Stimulated activated CD8-positive, alpha-beta memory T cell treated with anti-CD3 and anti-CD28 coated beads, Interleukin-7, amount 100 ng/mL, for 4 hours (primary cell): ENCODE measurements around the gene ARF1.

ENCODE experiments used
- DNase-seq, 2 donors: peaks; one replicate each; pipeline ENCODE4 v3.0.0-alpha.2; 2020; ENCODE audit warnings: low read depth in 2 of 2

ARF1 gene

GRCh38 chr1:228088586-228089498, 6.3 kb downstream of the ARF1 start:
- DNase-seq: no peak

DNA sequence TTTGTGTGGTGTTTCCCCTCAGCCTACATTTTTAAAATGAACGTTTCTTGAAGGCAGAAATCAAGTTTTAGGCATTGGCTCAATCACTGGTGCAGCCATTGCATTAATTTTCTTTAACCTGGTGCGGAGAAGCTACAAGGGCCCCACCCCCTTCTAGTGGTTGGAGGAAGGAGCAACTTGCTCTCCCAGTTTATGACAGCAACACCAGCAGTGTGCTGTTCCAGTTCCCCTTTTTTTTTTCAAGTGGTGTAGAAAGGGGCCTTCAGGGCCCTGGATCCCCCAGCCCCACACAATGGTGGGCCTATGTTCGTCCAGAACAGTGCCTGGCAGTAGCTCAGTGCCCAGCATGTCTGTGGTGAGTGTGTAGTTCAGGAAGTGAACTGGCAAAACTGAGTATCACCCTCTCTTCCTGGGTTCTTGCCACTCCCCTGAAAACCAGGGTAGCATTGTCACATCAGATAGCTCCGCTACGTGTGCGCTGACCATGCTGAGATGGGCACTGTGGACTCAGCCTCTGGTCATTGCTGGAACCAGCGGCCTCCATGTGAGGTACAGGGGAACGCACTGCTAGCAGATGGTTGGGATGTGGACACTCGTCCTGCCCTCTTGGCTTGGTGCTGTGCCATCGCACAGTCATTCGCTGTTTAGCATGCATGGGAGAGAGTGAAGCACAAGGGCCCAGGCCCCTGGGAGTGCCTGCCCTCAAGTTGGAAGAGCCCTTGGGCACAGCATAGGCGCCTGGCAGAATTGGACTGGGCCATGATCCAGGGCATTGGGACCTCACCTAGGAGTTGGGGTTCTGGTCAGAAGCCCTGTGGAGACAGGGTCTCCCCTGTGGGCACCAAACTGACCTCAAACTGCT, 7.2 kb downstream of the ARF1 start:
- no peak for DNase-seq

DNA sequence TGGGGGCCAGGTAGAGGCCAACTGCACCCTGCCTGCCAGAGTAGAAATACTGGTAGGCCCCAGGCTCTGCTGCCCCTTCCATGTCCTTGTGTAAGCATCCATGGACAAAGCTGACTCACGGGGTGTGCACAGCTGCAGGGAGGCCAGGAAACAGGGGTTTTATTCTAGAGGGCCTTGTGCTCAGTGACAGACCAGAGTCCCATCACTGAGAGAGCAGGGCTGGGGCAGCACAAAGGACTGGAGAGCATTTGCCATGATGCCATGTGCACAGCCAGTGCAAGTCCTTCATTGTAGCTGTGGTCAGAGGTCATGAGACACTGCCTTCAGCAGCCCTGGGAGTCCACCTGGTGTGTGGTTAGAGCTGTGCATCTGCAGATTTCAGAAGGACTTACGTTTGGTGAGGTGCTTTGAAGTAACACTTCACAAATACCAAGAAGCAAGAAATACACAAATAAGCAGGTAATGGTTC, 8.1 kb downstream of the ARF1 start:
- no peak for DNase-seq

GRCh38 chr1:228091084-228091483, 8.6 kb downstream of the ARF1 start:
- no peak for DNase-seq

DNA sequence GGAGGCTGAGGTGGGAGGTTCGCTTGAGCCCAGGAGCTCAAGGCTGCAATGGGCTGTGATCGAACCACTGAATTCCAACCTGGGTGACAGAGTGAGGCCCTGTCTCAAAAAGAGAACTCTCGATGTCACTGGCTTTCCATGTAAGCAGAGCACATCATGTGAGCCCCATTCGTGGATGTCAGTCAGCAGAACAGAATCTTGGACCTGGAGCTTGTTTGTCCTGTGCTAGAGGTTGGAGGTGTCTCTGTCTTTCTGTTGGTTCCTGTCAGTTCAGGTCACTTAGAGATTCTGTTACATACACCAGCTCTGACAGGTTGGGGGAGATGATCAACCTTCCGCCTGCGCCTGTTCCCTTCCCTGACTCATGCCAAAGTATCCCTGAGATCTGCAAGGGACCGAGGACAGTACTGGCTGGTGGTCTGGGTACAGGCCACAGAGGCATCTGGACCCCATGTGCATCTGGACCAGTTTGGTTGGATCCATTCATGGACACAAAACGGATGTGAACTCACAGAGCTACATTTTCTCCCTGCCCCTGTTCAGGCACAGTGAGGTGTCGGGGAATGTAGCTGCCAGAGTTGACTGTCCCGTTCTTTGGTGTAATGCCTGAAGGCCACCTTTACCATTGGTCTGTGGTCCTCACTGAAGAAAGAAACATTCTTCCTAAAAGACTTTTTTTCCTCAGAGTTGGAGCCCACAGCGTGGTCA, 10.0 kb downstream of the ARF1 start:
- DNase-seq: no peak

DNA sequence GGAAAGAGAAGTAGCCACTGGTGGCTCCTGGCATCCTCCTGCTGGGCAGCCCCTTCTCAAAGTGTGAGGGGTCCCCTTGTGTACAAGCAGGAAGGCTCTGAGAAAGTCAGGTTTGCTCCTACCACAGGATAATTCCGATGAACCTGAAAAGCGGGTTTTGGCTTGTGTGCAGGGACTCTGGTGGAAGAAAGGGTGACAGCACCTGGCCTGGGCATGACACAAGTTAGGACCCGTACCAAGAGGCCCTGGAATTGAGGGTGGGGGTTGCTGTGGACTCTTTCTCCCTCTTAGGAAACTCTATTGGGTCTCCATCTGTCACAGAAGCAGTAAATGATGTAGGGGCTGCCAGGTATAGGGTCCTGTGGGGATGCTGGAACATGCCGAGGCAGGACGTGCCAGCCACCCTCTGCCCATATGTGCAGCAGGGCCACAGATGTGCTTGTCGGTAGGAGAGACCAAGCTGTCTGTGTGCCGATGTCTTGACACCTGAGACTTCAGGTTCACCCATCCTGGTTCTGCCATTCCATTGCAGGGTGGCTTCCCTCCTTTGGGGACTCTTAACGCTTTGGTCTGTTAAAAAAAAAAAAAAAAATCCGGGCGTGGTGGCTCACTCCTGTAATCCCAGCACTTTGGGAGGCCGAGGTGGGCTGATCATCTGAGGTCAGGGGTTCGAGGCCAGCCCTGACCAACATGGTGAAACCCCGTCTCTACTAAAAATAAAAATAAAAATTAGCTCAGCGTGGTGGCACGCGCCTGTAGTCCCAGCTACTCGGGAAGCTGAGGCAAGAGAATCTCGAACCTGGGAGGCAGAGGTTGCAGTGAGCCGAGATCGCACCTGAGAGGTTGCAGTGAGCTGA, 10.8 kb downstream of the ARF1 start:
- no peak for DNase-seq

- DNase-seq: no peak
Observed at GRCh38 chr1:228094432-228095016, 12.0 kb downstream of the ARF1 start.

- no peak for DNase-seq
Observed at GRCh38 chr1:228095161-228095560, 12.7 kb downstream of the ARF1 start.

DNA sequence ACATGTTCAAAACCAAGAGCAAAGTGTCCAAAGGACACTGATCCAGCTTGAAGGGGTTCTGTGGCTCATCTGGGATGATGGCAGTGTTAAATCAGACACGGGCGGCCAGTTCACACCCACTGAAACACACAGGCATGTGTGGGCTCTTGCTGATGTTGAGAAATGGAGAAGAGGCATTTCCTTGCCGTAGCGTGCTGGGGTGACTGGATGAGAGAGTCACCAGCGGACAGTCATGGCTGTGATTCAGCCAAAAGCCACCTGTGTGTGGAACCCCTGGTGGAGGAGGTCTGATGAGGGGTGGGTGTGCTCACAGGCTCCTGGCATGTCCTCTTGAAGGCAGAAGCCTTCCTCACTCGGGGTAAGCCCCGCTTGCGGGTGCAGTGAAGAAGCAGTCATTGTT, 13.4 kb downstream of the ARF1 start:
- DNase-seq: no peak

GRCh38 chr1:228096416-228097332, 14.2 kb downstream of the ARF1 start:
- DNase-seq: no peak

DNA sequence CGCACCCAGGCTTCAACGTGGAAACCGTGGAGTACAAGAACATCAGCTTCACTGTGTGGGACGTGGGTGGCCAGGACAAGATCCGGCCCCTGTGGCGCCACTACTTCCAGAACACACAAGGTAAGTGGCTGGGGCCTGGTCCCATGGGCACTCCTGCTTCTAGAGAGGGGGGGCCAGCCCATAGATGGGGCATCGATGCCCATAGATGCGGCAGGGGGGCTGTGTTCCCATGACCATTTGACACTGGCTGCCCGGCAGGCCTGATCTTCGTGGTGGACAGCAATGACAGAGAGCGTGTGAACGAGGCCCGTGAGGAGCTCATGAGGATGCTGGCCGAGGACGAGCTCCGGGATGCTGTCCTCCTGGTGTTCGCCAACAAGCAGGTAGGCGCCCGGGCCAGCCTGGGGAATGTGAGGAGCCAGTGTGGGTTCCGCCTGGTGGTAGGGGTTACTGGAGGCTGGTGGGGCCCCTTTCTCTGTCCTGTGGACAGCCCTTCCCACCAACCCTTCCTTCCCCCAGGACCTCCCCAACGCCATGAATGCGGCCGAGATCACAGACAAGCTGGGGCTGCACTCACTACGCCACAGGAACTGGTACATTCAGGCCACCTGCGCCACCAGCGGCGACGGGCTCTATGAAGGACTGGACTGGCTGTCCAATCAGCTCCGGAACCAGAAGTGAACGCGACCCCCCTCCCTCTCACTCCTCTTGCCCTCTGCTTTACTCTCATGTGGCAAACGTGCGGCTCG, 15.0 kb downstream of the ARF1 start:
- no peak for DNase-seq

DNA sequence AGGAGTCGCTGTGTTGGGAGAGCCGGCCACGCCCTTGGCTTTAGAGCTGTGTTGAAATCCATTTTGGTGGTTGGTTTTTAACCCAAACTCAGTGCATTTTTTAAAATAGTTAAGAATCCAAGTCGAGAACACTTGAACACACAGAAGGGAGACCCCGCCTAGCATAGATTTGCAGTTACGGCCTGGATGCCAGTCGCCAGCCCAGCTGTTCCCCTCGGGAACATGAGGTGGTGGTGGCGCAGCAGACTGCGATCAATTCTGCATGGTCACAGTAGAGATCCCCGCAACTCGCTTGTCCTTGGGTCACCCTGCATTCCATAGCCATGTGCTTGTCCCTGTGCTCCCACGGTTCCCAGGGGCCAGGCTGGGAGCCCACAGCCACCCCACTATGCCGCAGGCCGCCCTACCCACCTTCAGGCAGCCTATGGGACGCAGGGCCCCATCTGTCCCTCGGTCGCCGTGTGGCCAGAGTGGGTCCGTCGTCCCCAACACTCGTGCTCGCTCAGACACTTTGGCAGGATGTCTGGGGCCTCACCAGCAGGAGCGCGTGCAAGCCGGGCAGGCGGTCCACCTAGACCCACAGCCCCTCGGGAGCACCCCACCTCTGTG, 15.9 kb downstream of the ARF1 start:
- no peak for DNase-seq

- no peak for DNase-seq
Observed at GRCh38 chr1:228099331-228099732, 16.8 kb downstream of the ARF1 start.

DNA sequence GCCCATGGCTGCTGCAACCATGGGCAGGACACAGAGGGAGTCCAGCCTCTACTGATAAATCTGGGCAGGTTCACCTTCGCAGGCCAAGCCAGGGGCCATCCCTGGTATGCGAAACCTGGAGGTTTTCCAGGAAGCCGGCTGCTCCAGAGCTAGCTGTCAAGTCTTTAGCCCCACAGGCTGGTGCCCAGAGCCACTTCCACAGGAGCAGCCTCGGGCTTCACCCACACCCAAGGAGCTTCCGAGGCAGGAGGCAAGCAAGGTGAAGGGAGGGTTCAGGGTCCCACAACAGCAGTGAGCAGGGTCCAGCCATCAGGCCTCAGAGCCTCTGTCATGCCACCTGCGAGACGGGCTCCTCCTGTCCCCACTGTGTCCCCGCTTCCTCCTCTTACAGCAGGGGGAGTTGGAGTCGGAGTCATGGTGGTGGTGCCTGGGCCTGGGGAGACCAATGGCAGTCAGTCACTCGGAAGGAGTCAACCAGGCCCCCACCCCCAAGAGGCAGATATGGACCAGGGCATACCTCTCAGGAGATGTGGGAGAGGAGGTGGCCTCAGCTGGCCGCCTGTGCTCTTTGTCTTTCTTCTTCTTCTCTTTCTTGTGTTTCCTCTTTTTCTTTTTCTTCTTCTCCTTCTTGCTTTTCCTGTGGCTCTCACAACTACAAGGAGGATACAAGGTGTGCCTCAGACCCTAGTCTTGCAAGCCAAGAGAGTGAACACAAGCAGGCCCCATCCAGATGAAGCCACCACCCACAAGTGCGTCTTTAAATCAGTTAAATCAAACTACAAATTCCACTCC, 18.5 kb downstream of the ARF1 start:
- DNase-seq: no peak

- DNase-seq: no peak
Observed at GRCh38 chr1:228101614-228101993, 19.1 kb downstream of the ARF1 start.

DNA sequence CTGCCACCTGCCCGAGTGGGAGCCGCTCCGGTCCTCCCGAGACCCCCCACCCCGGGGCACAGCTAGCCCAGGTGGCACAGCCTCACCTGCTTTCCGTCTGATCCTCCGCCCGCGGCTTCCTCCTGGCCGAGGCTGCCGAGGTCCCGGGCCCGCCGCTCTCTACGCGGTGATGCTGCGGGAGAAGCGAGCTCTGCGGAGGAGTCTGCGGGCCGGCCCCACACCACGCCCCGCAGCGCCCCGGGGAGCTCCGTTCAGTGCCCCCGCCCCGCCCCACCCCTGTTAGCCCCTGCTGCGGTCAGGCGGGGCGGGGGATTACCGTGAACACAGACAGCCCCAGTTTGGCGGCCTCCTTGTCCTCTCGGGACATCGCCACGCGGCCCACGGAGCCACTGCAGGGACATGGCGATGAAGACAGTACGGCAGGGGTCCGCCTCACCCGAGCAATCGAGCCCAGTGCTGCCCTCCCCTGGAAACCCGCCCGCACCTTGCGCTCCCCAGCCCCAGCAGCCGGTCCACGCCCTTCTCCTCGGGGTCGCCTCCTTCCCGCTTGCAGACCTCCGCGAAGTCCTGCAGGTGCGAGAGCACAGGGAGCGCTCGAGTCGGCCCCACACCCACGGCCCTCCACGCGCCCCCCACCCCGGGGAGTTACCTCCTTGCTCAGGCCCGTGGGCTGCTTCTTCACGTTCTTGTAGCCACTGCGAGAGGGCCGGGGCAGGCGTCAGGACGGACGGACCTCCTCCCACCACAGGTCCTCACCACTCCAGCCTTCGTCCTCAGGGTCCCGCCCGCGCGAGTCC, 19.7 kb downstream of the ARF1 start:
- DNase-seq: peak in 1 of 2 donors; percentile 47
